ENCODE data around the gene TRPM5.

TRPM5 gene

GRCh38 chr11:2401436-2401984, 42.8 kb downstream of the TRPM5 start:
- no peak for DNase-seq

DNA sequence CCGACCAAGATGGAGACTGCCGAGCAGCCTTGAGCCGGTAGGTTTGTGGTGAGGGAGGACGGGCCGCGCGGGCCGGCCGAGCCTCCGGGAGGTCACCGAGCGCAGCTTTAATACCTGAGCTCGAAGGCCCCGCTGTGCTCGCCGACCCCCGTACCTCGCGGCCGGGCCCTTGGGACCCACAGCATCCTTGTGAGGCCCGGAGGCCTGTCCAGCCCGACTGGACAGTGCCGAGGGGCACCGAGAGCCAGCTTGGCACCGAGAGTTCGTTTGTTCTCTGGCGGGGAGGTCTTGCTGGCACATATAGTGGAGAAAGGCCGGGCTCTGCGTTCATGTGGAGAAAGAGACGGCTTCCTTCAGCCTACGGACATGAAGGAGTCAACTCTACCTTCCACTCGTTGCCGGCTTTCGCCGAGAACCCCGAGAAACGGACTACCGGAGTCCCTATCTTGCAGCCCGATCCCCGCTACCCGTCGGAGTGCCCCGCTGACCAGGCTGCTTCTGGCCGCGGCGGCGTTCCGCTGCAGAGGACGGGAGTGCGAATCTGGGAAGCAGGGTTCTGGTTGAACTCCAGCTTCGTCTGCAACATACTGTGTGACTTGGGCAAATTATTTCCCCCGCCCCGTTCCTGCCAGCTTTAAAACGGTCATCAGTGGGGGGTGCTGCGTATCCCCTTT, 43.4 kb downstream of the TRPM5 start:
- DNase-seq: no peak

DNA sequence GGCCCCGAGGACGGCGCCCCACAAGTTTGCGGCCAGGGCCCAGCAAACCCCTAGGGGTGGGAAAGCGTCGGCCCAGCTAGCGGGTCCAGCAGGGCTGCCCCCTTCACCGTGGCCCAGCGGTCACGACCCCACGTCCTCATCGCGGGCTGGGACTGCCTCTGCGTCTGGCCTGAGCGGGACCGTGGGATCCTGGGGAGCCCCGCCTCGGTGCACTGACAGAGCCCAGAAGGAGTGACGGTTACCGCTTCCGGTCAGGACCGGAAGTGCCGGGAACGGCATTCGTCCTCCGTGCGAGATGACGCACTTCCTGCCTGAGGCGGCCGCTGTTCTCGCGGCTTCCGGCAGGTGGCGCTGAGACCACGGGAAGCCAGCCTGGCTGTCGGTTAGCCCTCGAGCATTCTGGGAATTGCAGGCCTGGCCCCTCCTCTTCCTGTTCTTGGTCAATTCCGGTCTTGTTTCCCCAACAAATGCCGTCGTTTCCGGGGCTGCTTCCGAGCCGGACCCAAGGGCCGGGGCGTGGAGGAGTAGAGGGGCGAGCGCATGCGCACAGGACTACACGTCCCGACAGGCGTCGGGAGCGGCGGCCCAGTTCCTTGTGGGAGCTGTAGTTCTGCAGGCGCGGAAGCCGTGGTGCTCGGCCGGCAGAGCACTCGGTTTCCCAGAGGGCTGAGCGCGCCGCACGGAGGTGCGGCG, 44.1 kb downstream of the TRPM5 start, which contains the start of gene TSSC4:
Gene TSSC4 (plus strand): TSS at position 682 of the 693 bp plus-strand sequence. CDS start 1,884 bp downstream, outside the sequence.
- peak; percentile 95 for DNase-seq

DNA sequence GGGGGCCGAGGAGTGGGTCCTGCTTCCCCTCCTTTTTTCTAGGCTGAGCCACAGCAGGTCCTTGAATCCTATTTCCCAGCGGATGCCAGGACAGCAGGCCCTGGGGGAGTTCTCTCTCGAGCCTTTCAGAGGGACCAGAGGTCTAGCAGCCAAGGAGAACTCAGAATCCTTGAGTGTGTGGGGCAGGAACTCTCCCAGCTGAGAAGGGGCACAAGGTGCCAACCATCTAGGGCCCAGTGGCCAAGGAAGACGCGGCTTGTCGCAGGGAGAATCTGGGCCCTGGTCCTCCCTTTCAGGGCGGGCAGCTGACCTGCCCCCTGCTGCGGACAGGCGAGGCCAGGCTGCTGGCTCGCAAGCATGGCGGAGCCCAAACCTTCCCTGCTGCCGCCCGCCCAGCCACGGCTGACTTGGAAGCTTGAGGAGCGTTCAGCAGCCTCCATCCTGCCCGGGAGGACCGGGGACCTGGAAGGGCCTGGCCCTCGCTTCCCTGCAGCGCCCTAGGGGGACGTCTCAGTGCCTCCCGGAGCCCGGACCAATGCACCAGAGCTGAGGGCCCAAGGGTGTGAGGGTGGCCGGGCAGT, 44.7 kb downstream of the TRPM5 start:
- no peak for DNase-seq

DNA sequence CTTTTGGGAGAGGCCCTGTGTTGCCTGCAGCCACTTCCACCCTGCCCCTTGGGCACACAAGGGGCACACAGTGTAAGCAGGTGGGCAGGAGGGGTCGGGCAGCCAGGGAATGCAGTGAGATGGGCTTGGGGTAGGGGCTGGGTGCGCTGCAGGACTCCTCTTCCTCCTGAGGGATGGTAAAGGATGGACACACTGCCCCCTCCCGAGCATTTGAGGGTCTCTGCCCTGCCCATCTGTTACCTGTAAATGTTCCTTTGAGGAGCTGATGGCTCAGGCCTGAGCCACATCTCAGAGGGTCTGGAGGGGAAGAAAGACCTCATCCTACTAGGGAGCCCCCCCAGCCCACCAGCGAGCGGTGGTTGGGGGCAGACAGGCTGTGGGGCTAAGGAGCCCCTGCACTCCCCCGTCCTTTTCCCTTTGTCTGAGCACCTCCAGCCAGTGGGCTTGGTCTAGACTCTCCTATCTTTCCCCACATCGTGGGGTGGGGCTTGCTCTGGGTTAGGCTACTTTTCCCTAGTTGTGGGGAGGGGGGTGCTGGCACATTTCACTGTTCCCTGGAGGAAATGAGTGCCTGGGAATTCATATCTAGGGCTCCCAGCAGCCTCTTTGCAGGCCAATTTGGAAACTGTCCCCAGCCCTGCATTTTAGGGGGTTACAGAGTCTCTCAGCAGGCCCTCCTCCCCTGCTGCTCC, 45.5 kb downstream of the TRPM5 start:
- no peak for DNase-seq

- no peak for DNase-seq
Measured at GRCh38 chr11:2397005-2397404, 47.3 kb downstream of the TRPM5 start.

DNA sequence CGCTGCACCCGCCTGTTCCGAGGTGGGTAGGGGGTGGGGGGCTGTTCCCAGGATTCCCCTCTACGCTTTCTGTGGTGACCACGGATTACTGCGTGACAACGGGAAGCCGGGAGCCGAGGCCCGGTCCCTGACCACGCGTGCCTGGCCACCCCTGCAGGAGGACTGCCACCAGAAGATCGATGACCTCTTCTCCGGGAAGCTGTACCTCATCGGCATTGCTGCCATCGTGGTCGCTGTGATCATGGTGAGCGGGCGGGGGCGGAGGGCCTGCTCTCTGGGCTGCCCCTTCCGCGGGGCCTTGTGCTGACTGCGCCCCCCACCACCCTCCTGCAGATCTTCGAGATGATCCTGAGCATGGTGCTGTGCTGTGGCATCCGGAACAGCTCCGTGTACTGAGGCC, 47.8 kb downstream of the TRPM5 start:
- no peak for DNase-seq

- no peak for DNase-seq
Measured at GRCh38 chr11:2395856-2396255, 48.5 kb downstream of the TRPM5 start.

GRCh38 chr11:2395211-2395730, 49.0 kb downstream of the TRPM5 start:
- no peak for DNase-seq

DNA sequence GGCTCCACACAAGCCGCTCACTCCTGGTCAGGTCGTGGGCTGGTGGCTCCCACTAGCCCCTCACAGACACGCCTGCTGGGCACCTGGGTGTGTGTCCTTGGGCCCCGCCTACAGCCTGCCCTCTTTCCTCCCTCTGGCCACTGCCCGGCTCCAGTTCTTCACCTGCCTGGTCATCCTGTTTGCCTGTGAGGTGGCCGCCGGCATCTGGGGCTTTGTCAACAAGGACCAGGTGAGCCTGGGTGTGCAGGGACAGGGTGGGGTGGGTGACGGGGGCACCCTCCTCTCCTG, 49.6 kb downstream of the TRPM5 start:
- no peak for DNase-seq
